Measurements from ENCODE around the gene MRPL23.

Gene MRPL23

GRCh38 chr11:1931341-1932104 lies 15.6 kb upstream of the MRPL23 start:
- DNase-seq = no peak
- H3K36me3 ChIP-seq (ENCODE audit: insufficient read depth, low read length) = no peaks in the 10 kb centered on the region
- no peak for ATAC-seq (ENCODE audit: insufficient read depth, low read depth)
- no peaks in the 10 kb centered on the region for H3K79me2 ChIP-seq (ENCODE audit: insufficient read depth, low read length)
- TF ChIP-seq CTCF (IDR thresholded peaks at IDR 0.05; ENCODE audit: borderline replicate concordance, extremely low read depth, low read length, poor library complexity, severe bottlenecking) (no peak), EZH2 (IDR thresholded peaks at IDR 0.05; ENCODE audit: borderline replicate concordance, low read depth, low read length, severe bottlenecking) (no peak)
- no peak overlapping the region for H3K4me2 ChIP-seq (ENCODE audit: insufficient read depth, low read length)
- H3K27me3 ChIP-seq (ENCODE audit: insufficient read depth, low read length, poor library complexity) = no peaks in the 10 kb centered on the region
- H2AFZ ChIP-seq (ENCODE audit: low read depth, low read length) = no peak overlapping the region
- no peaks in the 10 kb centered on the region for H3K4me1 ChIP-seq (ENCODE audit: insufficient read depth, low read length)
- no peak overlapping the region for H3K9ac ChIP-seq (ENCODE audit: low read depth, low read length)
- H3K4me3 ChIP-seq (ENCODE audit: low read depth in 1 of 2, low read length in 2 of 2) = no peak overlapping the region
- no peak overlapping the region for H3K27ac ChIP-seq (ENCODE audit: low read length)
- no peaks in the 10 kb centered on the region for H3K9me3 ChIP-seq (ENCODE audit: insufficient read depth, low read length, severe bottlenecking)
- no peaks in the 10 kb centered on the region for H4K20me1 ChIP-seq (ENCODE audit: insufficient read depth, low read length)

GRCh38 chr11:1932105-1932480 lies 15.0 kb upstream of the MRPL23 start:
- H3K36me3 ChIP-seq (ENCODE audit: insufficient read depth, low read length) = no peaks in the 10 kb centered on the region
- no peak for TF ChIP-seq CTCF (IDR thresholded peaks at IDR 0.05; ENCODE audit: borderline replicate concordance, extremely low read depth, low read length, poor library complexity, severe bottlenecking)
- TF ChIP-seq EZH2 (IDR thresholded peaks at IDR 0.05; ENCODE audit: borderline replicate concordance, low read depth, low read length, severe bottlenecking) = no peak
- ATAC-seq (ENCODE audit: insufficient read depth, low read depth) = no peak

GRCh38 chr11:1932681-1933080 lies 14.5 kb upstream of the MRPL23 start:
- no peaks in the 10 kb centered on the region for H3K27me3 ChIP-seq (ENCODE audit: insufficient read depth, low read length, poor library complexity)
- TF ChIP-seq CTCF (IDR thresholded peaks at IDR 0.05; ENCODE audit: borderline replicate concordance, extremely low read depth, low read length, poor library complexity, severe bottlenecking) = no peak
- TF ChIP-seq EZH2 (IDR thresholded peaks at IDR 0.05; ENCODE audit: borderline replicate concordance, low read depth, low read length, severe bottlenecking) = no peak
- no peaks in the 10 kb centered on the region for H4K20me1 ChIP-seq (ENCODE audit: insufficient read depth, low read length)
- ATAC-seq (ENCODE audit: insufficient read depth, low read depth) (no peak), DNase-seq (no peak)
- H3K9me3 ChIP-seq (ENCODE audit: insufficient read depth, low read length, severe bottlenecking) = no peaks in the 10 kb centered on the region
- no peaks in the 10 kb centered on the region for H3K79me2 ChIP-seq (ENCODE audit: insufficient read depth, low read length)
- H3K4me3 ChIP-seq (ENCODE audit: low read depth in 1 of 2, low read length in 2 of 2) = no peak overlapping the region
- H3K4me1 ChIP-seq (ENCODE audit: insufficient read depth, low read length) = no peaks in the 10 kb centered on the region
- H2AFZ ChIP-seq (ENCODE audit: low read depth, low read length) = no peak overlapping the region
- H3K4me2 ChIP-seq (ENCODE audit: insufficient read depth, low read length) = no peak overlapping the region
- no peaks in the 10 kb centered on the region for H3K36me3 ChIP-seq (ENCODE audit: insufficient read depth, low read length)
- H3K27ac ChIP-seq (ENCODE audit: low read length) = no peak overlapping the region
- no peak overlapping the region for H3K9ac ChIP-seq (ENCODE audit: low read depth, low read length)

More at GRCh38 chr11:1932105-1932480, 15.0 kb upstream of the MRPL23 start:
- no peaks in the 10 kb centered on the region for H3K79me2 ChIP-seq (ENCODE audit: insufficient read depth, low read length)
- H2AFZ ChIP-seq (ENCODE audit: low read depth, low read length) = no peak overlapping the region
- H3K9me3 ChIP-seq (ENCODE audit: insufficient read depth, low read length, severe bottlenecking) = no peaks in the 10 kb centered on the region
- no peaks in the 10 kb centered on the region for H3K4me1 ChIP-seq (ENCODE audit: insufficient read depth, low read length)
- H3K9ac ChIP-seq (ENCODE audit: low read depth, low read length) = no peak overlapping the region
- no peak overlapping the region for H3K4me2 ChIP-seq (ENCODE audit: insufficient read depth, low read length)
- no peaks in the 10 kb centered on the region for H3K27me3 ChIP-seq (ENCODE audit: insufficient read depth, low read length, poor library complexity)
- no peak for DNase-seq
- H3K27ac ChIP-seq (ENCODE audit: low read length) = no peak overlapping the region
- no peaks in the 10 kb centered on the region for H4K20me1 ChIP-seq (ENCODE audit: insufficient read depth, low read length)
- no peak overlapping the region for H3K4me3 ChIP-seq (ENCODE audit: low read depth in 1 of 2, low read length in 2 of 2)
